ENCODE data around the gene MAP7D2.
A peak's percentile ranks its signal among the peaks of the same experiment; 100 is the strongest.

MAP7D2 gene

DNA sequence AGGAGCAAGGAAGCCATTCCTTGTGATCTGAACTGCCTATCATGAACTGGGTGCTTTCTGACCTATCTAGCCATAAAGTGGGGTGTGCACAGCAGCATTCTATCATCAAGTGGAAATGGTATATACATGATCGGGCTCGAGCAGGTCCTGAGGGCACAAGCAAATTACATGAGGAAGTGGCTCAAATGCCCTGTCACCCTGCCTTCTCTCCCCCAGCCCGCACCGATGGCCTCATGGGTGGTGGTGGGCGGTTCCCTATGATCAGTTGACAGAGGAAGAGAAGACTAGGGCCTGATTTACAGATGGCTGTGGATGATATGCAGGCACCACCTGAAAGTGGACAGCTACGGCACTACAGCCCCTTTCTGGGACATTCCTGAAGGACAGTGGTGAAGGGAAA is 79.5 kb downstream of the MAP7D2 start:
- DNase-seq, result no peak

DNA sequence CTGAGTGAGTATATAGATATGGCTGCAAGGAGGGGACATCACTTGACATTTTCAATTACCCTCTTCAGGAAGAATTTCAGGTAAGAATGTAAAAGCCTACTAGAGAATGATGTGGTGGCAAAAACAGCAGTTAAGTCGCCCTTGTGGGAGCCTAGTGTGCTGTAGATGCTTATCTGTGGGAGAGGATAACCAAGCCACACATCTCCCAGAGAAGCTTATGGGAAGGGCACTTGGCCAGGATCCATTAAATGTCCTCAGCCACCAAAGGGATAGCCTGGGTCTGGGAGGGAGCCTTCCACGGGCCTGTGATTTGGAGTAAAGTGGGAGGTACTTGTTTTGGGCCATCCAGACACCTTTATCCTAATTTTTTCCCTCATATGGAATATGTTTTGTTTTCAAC is 84.5 kb downstream of the MAP7D2 start:
- DNase-seq, result no peak

DNA sequence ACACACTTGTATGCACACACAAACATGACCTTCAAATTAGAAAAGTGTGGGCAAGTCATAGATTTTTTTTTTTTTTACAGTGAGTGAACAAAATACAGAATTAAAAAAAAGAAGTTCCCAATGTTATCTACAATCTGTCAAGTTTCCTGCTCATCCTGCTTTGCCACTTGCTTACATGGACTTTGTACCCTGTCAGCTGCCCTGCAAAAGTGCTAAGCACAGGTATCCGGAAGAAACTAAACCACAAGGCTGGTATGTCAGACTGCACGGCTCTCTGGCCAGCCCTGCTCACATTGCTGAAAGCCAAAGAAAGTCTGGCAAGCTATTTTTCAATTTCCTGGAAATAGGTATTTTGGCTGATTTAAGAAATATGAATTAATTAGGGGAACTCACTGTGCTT is 87.0 kb downstream of the MAP7D2 start:
- no peak for DNase-seq

DNA sequence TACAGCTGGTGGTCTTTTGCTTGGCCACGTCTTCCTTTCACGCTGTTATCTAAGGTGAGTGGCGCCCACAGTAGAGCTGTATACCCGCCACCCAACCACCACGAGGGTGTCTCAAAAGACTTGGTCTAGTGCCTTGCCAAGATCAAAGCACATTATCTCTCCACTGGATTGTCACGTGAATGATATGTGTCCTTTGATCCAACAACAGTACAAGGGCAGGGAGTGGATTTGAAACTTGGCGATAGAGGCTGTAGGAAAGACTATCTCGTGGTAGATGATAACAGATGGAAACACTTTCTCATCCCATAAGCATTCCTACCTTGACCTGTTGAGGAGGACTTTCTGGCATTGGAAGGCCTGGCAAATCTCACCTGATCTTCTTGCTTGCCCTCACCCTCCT is 88.1 kb downstream of the MAP7D2 start:
- DNase-seq, result no peak

DNA sequence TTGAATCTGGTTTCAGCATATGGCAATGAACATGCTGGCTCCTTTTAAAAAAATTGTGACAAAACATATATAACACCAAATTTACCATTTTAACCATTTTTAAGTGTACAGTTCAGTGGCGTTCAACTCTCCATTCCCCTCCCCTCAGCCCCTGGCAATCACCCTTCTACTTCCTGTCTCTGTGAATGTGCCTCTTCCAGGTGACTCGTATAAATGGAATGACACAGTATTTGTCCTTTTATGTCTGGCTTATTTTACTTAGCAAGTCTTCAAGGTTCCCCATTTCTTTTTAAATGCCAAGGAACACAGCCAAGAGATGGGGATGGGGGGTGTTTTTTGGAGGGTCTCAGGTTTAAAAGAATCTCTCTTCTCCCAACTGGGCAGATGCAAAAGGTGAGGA is 90.4 kb downstream of the MAP7D2 start:
- no peak for DNase-seq

DNA sequence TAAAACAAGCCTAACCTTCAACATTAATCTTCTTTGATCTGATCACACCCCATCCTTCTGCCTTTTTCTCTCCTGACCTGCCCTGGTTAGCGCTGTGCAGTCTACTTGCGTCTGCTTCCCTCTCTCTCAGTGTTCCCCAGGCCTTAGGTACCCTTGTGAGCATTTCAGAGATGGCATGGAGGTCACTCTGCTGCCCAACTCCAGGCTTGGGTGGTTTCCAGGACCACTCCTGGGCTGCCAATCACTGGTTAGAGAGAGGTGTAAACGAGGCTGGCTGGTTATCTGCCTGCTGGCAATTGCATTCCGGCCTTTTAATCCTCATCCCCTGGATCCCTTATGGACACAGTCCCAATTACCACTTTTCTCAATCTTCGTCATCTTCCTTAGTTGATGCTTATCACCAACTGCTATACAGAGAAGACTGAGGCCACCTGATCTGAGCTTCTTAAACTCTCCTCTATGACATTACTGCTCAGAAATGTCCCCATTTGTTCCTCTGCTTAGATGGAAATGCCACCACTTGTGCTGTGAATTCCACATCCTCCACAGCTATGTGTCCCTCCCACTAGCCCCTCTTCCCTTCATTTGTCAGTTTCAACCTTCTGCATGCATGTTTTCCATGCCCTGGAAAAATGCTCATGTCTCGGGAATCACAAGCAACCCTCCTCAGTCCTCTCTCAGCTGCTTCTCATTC is 96.9 kb downstream of the MAP7D2 start:
- DNase-seq, result no peak

DNA sequence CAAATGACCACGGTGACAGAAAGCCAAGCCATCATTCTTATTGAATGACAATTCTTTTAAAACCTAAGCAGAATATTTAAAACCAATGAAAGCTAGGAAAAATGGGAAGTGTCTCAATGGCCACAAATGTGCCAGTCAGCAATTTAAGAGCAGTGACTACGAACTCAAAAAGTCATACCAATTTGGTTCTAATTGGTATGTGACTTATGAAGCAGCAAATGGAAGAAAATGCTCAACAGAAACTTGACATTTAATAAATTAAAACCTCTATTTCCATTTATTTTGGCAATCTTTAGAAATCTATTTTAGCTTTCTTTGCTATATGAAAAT is 100.1 kb downstream of the MAP7D2 start:
- no peak for DNase-seq

DNA sequence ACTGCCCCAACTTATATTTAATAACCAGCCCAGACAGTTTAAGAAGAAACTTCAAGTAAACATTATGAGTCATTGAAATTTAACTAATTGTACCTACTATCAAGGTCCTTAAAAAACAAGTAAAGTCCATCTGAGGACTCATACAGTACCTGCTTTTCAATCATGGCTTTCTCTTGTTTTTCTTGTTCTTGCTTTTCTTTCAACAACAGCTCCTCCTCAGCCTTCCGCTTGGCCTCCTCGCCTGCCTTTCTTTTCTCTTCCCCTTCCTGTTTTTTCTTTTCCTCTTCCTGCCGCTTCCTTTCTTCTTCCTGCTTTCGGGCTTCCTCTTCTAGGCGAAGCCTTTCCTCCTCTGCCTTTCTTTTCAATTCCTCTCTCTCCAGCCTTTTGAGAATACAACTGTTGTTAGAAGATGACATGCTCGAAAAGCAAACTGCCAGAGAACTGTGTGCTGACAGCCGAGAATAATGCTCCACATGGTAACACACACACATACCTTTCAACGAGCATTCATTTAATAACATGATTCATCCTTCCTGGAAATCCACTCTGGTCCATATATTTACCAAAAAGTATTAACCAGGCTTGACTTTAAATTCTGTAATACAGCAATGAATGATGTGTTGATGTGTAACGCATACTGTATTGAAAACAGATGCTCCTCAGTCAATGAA is 100.6 kb downstream of the MAP7D2 start:
- DNase-seq, result no peak

DNA sequence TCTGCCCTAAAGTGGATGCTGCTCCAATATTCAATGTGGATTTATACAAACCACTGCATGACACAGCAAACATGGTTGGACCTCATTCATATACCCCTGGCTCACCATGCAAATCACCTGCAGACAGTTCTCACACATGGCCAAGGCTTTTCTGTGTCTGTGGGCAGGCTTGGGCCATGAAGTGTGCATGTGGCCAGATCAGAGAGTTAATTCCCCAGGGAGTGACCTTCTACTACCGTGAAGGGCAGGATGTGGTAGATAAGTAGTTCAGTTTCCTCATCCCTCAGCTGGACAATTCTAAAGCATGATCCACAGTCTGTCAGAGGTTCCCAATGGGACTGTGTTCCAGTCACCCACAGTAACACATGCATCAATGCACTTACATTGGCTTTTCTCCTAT is 101.3 kb downstream of the MAP7D2 start:
- no peak for DNase-seq

DNA sequence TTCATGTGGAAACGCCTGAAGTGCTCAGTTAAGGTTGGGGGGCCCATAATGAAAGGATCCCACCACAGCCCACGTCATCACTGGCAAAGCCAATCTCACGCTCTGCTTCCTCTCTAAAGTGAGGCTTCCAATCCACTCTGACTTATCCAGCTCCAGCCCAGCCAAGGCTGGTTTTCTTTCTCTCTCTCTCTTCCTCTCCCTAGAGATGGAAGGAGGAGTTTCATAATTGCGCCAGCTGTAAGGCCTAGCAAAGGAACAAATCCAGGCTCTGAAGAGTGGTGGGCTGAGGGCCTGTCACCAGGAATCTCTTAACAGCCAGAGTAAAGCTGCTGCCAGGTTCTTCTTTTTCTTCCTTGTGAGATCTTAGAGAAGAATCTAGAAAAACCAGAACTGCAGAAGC is 105.1 kb downstream of the MAP7D2 start:
- DNase-seq, result no peak

DNA sequence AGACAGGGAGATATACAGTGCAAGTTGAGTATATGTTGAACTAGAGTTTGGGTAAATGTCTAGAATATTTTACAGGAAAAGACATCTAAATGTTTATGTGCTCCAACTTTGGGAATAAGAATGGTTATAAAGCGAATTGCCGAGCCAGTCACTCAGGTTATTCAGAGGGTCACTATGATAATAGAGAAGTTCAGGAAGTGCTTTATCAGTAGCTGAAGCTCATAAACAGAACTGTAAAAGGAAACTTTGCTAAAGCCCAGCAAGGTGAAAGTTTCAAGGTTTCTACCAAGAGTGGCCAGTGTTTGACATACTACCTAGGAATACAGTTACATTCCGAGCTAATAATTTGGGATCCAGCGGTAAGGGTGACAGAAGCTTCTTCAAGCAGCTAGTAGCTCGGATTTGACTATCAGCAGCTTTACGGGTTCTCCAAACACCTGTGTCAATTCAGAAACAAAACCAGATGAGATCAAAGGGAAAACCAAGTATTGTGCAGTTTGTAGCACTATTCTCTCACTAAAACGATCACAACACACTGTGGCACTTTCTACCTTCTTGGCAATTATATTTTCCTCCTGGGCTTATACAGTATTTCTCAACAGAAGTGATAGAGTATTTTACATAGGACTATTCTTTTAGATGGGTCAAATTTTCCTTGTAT is 108.6 kb downstream of the MAP7D2 start:
- no peak for DNase-seq

DNA sequence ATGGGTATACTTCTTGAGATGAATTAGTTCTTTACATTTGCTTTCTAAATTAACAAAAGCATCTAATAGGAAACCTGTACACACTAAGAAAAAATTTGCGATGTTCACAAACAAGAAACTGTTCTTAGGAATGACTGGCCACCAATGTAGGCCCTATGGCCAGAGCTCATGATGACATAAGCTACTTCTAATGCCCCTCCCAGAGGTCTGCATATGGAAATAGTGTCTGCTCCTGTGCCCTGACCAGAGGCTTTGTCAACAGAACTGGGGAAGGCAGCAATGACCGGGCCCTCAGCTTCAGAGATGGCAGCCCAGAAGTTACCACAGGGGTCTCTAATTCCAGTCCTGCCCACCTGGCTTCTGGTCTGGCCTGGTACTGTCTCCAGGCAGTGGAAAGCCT is 110.8 kb downstream of the MAP7D2 start:
- DNase-seq, result no peak

DNA sequence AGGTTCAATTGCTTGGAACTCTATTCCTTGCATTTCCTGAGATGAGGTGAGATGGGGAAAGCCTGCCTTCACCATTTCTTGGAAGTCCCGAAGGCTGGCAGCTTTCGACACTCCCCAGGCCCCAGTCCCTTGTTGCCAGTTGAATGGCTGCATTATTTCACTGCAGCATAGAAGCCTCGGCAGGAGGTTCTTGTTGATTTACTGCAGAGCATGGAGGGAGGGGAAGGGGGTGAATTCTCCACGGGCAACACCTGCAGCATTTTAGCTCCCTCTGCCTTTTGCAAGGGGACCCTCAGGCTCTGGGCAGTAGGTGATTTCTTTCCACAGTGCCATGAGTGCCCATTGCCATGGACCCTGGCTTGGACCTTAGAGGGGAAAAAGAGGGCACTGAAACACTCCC is 115.1 kb downstream of the MAP7D2 start:
- no peak for DNase-seq

DNA sequence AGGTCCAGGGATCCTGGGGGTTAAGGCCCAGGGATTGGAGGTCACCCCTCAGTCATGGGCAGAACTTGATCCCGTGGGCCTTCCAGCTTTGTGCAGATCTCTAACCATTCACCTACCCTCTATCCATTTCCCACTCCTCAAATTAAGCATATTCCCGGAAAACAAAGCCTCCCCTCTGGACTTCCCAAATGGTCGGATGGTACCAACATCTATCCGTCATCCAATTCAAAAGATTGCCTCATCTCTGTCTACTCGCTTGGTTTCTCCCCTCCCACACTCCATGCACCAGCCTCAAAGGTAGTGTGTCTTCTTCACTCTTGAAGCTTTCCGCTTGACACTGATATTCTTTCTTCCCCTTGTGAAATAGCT is 125.4 kb downstream of the MAP7D2 start:
- peak; percentile 9 for DNase-seq

DNA sequence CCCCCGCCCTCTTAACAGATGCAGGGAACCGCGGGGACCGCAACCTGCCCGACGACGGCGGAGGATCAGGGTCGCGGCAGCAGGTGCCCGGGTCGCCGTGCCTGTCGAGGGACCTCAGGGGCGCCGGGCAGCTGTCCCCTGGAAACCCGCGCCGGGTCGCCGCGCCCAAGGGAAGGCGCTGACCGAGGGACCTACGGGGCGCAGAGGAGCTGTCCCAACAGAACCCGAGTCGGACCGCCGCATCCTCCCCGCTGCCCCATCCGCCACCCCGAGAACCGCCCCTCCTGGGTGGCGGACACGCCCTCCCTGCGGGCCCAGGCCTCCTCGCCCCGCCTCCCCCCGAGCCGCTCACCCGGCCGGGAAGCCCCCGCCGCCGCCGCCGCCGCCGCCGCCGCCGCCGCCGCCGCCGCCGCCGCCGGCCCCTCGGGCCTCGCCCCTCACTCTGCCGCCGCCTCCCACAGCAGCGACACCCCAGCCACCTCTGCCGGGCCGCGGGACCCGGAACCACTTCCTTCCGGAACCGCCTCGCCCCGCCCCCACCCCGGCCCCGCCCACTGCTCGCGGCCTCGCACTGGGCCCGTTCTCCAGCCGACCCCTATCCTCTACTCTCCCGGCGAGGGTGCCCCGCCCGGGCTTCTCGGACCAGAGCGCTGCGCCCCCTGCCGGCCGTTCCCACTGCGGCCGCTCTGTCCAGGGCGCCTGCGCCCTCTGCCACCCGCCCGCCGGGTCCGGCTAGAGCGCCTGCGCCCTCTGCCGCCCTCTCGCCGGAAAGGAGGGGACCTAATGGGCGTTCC is 126.0 kb downstream of the MAP7D2 start, which contains the start of gene BCLAF3:
BCLAF3 (minus strand) TSS at position 506 of the 794 bp plus-strand sequence. CDS start 20,797 bp downstream, outside the sequence.
- peak; percentile 92 for DNase-seq

DNA sequence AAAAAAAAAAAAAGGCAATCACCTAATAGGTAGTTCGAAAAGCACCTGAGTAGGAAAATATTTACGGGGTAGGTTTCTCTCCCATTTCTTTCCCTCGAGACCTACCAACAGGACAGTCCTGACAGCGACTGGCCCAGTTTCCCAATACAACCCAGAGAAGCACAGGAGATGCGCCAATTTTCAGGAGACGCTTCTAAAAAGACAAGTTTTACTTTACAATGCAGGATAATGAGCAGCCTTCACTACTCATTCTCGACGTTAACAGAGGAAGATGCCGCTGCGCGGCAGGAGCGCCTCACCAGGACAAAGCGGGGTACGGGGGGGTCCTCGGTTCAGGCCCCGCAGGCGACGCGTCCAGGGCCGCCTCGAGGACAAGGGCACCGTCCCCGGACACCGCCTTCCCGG is 126.6 kb downstream of the MAP7D2 start:
- DNase-seq, result peak; percentile 40

DNA sequence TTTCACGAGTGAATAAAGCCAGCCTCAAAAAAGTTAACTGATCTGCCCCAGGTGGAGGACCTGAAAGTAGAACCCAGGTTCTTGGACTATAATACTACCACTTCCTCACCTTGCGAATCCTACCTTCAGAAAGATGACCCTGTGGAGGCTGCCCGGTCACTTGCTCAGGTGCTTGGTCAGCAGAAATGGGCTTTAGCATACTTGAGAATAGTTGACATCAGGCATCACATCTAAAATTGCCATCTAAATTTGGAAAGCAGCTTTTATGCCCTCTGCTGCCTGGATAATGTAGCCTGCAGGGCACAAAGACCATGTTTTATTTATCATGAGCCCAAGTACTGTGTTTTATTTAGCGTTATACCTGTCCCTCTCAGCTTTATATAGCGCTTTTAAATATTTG is 128.9 kb downstream of the MAP7D2 start:
- no peak for DNase-seq

DNA sequence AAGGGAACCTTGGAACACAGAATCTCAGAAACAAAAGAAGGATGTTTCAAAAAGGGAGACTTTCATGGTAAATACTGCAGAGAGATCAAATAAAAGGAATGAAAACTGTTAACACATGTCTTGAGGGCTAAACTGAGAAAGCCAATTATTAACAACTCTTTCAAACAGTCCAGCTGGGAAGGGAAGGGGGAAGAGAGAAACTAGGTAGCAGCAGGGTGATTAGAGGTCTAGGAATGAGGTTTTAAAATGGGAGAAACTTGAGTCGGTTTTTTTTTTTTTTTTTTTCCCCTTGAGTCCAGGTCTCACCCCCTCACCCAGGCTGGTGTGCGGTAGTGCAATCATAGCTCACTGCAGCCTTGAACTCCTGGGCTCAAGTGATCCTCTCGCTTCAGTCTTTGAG is 130.2 kb downstream of the MAP7D2 start:
- no peak for DNase-seq

DNA sequence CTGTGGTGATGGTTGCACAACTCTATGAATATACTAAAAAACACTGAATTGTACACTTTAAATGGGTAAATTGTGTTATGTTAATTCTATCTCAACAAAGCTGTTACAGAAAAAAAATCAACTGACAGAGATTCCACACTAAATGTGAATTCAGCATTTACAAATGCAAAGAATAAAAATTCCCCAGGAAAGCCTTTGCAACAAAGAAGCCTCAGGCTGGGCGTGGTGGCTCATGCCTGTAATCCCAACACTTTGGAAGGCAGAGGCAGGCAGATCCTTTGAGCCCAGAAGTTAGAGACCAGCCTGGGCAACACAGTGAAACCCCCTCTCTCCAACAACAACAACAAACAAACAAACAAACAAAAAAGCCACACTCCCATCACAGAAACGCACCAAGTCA is 134.8 kb downstream of the MAP7D2 start:
- no peak for DNase-seq

DNA sequence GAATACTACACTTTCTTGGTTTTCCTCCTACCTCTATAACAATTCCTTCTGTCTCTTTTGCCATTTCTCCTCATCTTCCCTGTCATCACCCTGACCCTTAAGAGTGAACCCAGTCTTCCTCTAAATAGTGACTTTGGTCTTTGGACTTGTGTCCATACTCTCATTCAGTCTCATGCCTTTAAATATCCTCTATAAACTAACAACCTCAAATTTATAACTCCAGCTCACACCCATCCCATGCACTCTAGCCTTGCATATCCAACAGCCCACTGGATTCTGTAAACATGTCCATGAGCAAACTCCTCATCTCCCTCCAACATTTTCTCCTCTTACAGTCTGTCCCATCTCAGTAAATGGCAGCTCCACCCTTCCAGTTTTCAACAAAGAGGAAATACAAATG is 140.9 kb downstream of the MAP7D2 start:
- no peak for DNase-seq

DNA sequence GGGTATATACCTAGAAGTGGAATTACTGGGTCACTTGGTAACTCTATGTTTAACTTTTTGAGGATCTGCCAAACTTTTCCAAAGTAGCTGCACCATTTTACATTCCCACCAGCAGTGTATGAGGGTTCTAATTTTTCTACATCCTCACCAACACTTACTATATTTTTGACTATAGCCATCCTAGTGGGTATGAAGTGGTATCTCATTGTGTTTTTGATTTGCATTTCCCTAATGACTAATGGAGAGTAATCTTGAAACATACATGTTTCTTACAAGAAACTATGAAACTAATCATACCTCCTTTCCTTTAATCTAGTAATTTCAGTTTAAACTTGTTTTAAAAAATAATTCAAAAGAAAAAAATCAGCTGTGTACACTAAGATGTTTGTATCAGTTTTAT is 143.7 kb downstream of the MAP7D2 start:
- DNase-seq, result no peak

DNA sequence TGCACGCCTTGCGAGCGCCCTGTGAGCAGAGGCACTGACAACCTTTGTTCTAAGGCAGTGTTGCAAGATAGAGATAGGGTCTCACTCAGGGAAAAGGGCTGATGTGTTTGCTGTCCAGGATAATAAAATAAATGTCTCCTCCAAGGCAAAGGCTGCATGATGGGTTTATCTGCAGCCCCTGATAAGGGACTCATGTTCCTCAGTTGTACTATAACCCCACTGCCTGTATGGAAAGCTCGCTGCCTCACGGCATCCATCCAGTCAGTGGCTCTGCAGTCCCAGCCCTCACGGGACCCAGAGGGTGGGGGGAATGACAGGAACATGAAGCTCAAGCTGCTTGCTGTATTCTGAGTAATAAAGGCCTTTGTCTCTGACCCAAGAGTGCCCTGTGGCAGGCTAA is 148.4 kb downstream of the MAP7D2 start:
- no peak for DNase-seq

DNA sequence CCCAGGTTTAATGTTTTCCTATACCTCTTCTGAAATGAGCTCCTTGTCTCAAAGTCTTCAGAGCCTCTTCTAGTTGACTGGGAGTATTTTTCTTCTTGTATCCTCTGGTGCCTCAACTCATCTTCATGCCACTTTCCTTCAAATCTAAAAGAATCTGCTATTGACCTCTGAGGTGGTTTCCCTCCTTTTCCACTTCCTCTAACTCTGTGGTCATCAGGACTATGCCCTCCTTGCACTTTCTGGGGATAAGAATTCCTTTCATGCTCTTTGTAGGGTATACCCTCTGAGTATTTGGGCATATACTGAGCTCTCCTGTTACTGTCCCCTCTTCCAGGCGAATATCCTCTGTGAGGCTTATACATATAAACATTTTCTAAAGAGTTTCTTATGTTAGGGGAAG is 150.7 kb downstream of the MAP7D2 start:
- no peak for DNase-seq
